ENCODE measurements around the gene RASGRP2. TPM values are rescaled to one million over a fixed set of nuclear protein-coding genes. Genes with fewer than 3 reads are reported as not detected.

The RASGRP2 gene
- total and polyA plus RNA-seq, 2 experiments from 2014 or later, result 30.1 to 50.4 TPM

DNA sequence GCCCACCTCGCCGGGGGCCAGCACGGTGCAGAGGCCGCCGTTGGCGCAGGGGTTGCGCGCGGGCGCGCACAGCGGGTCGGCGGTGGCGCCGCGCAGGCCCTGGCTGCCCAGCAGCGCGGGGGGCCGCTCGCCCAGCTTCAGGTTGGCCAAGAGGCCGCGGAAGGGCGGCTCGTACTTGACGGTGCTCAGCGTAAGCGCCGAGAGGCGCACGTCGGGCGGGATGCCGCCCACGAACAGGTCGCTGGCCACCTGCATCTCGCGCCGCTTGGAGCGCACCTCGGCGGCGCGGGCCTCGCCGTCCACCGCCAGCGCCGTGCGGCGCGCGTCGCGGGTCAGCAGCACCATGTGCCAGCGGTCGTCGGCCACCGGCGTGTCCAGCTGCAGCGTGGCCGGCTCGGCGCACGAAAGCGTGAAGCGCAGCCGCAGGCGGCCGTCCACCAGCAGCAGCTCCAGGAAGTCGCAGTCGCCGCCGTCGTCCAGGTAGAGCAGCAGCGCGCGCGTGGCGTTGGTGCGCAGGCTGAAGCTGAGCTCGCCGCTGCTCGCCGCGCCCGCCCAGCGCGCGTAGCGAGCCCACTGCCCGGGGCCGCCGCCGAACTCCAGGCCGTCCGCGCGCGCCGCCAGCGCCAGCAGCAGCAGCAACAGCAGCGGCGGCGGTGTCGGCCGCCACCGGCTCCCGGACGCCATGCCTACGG, 30.8 kb downstream of the RASGRP2 start:
- ATAC-seq, result peak; percentile 5

DNA sequence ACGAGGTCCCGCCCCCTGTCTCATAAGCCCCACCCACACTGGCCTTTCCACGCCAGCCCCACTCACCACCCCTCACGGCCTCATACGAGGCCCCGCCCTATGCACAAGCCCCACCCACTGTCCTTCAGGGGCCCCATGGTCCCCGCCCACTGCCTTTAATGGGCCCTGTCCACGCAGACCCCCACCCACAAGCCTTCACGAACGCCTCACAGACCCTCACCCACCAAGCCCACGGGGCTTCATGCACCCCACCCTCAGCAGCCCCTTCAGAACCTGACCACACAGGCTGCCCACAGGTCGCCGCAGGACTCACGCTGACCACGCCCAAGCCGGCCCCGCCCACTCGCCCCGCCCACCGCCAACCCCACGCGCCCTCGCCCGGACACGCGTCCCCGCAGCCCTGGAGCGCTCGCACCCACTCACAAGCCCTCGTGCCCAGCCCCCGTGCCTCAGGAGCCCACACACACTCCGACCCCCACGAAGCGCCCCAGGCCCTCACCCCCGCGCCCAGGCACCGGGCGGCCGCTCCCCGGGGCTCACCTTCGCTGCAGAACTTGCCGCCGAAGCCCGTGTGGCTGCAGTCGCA, 31.4 kb downstream of the RASGRP2 start:
- no peaks in the 10 kb centered on the region; the same call in 2 of the 3 replicates for H3K36me3 Mint-ChIP-seq (ENCODE audit: low read depth)
- ATAC-seq (peak; percentile 2; the same call in 2 of the 3 replicates), DNase-seq (ENCODE audit: low spot score) (no peak)
- Histone ChIP-seq H3K4me1 (ENCODE audit: insufficient read depth) (peaks cover 40% of the 10 kb centered on the region), H3K27me3 (ENCODE audit: insufficient read depth) (peaks cover 45% of the 10 kb centered on the region), H3K27ac (ENCODE audit: low read depth) (no peak overlapping the region), H3F3A (replicated peaks; ENCODE audit: low read depth) (peaks cover 18% of the 10 kb centered on the region), H3K4me2 (peak overlapping the region; percentile 88), H2AFZ (no peak overlapping the region), H3K9me2 (ENCODE audit: insufficient read depth) (no peaks in the 10 kb centered on the region), H3K36me3 (ENCODE audit: insufficient read depth) (no peaks in the 10 kb centered on the region), H4K20me1 (replicated peaks; ENCODE audit: insufficient read depth) (peaks cover 5% of the 10 kb centered on the region; the same call in 1 of the 2 replicates), H3K79me2 (replicated peaks; ENCODE audit: insufficient read depth) (no peaks in the 10 kb centered on the region; the same call in 1 of the 2 replicates), H3K4me3 (peak overlapping the region; percentile 54)
- peaks cover 52% of the 10 kb centered on the region for H3K27me3 Mint-ChIP-seq (ENCODE audit: insufficient read depth, low read depth, poor library complexity)
- H3K27ac Mint-ChIP-seq, result no peak overlapping the region
- no peaks in the 10 kb centered on the region for H3K9me3 Mint-ChIP-seq
- peak overlapping the region; percentile 72 for H3K4me3 Mint-ChIP-seq
- peaks cover 59% of the 10 kb centered on the region for H3K4me1 Mint-ChIP-seq
- no peak for TF ChIP-seq CTCF (conservative IDR thresholded peaks at IDR 0.05; ENCODE audit: low read depth in 2 of 2)
- no peak for TF ChIP-seq POLR2AphosphoS5 (IDR thresholded peaks at IDR 0.05; ENCODE audit: low read depth)
- TF ChIP-seq CREB1 (CRISPR knock-in tag; IDR thresholded peaks at IDR 0.05; ENCODE audit: low read depth), result no peak
- TF ChIP-seq ZNF114 (CRISPR knock-in tag; IDR thresholded peaks at IDR 0.05), result no peak
- no peak for TF ChIP-seq ZNF462 (CRISPR knock-in tag; IDR thresholded peaks at IDR 0.05)

More for the DNA sequence above, 30.8 kb downstream of the RASGRP2 start:
- Mint-ChIP-seq H3K4me3 (no peak overlapping the region), H3K4me1 (peaks cover 59% of the 10 kb centered on the region), H3K36me3 (ENCODE audit: low read depth) (no peaks in the 10 kb centered on the region; the same call in 2 of the 3 replicates), H3K9me3 (no peaks in the 10 kb centered on the region), H3K27ac (no peak overlapping the region), H3K27me3 (ENCODE audit: insufficient read depth, low read depth, poor library complexity) (peaks cover 59% of the 10 kb centered on the region)
- DNase-seq (ENCODE audit: low spot score), result peak; percentile 55
- peak; percentile 64 for TF ChIP-seq EZH2 (IDR thresholded peaks at IDR 0.05; ENCODE audit: low read depth, unreplicated experiment)
- TF ChIP-seq EZH2phosphoT487 (IDR thresholded peaks at IDR 0.05; ENCODE audit: unreplicated experiment), result peak; percentile 70
- no peak for TF ChIP-seq POLR2AphosphoS5 (IDR thresholded peaks at IDR 0.05; ENCODE audit: low read depth)
- TF ChIP-seq CTCF (conservative IDR thresholded peaks at IDR 0.05; ENCODE audit: low read depth in 2 of 2), result no peak
- peaks cover 5% of the 10 kb centered on the region; the same call in 1 of the 2 replicates for H4K20me1 ChIP-seq (replicated peaks; ENCODE audit: insufficient read depth)
- H3K4me1 ChIP-seq (ENCODE audit: insufficient read depth), result peaks cover 40% of the 10 kb centered on the region
- no peak overlapping the region for H2AFZ ChIP-seq
- H3K4me2 ChIP-seq, result peak overlapping the region; percentile 88
- peaks cover 45% of the 10 kb centered on the region for H3K27me3 ChIP-seq (ENCODE audit: insufficient read depth)
- peaks cover 18% of the 10 kb centered on the region for H3F3A ChIP-seq (replicated peaks; ENCODE audit: low read depth)
- no peaks in the 10 kb centered on the region for H3K36me3 ChIP-seq (ENCODE audit: insufficient read depth)
- peak overlapping the region; percentile 54 for H3K4me3 ChIP-seq
- no peaks in the 10 kb centered on the region; the same call in 1 of the 2 replicates for H3K79me2 ChIP-seq (replicated peaks; ENCODE audit: insufficient read depth)
- H3K27ac ChIP-seq (ENCODE audit: low read depth), result no peak overlapping the region
- no peaks in the 10 kb centered on the region for H3K9me2 ChIP-seq (ENCODE audit: insufficient read depth)

Measured in GM23338 (cell line).